GM18909 (cell line): ENCODE results near the gene WDFY1.
"Not testable (repeated sequence)": the region's sequence is repeated elsewhere in the genome, so short reads cannot be mapped to it uniquely, and the experiment has no call there.

Experiments
- ATAC-seq: cut with Tn5 transposase; IDR thresholded peaks from one replicate; pipeline ENCODE4 v1.9.1; 2021; ENCODE audit warnings: mild to moderate bottlenecking; ENCODE audit not compliant: unreplicated experiment, poor library complexity

The WDFY1 gene

GRCh38 chr2:223959688-223960087 is 14.6 kb upstream of the WDFY1 start:
- ATAC-seq, result no peak

- peak; percentile 90 for ATAC-seq
Observed at GRCh38 chr2:223957092-223957851, 12.1 kb upstream of the WDFY1 start, which contains the start of gene MRPL44. TSS of gene MRPL44 (plus strand) at chr2:223957463. CDS start at chr2:223957473, 10 bp downstream.

GRCh38 chr2:223956300-223956699 is 11.2 kb upstream of the WDFY1 start:
- peak; percentile 32 for ATAC-seq

GRCh38 chr2:223954401-223954800 is 9.3 kb upstream of the WDFY1 start:
- no peak for ATAC-seq

- peak; percentile 61 for ATAC-seq
Observed at GRCh38 chr2:223952280-223952968, 7.3 kb upstream of the WDFY1 start.

- ATAC-seq, result no peak
Observed at GRCh38 chr2:223950448-223951347, 5.6 kb upstream of the WDFY1 start.

GRCh38 chr2:223949241-223949840 is 4.2 kb upstream of the WDFY1 start:
- ATAC-seq, result no peak

- no peak for ATAC-seq
Observed at GRCh38 chr2:223947711-223948205, 2.6 kb upstream of the WDFY1 start.

- no peak for ATAC-seq
Observed at GRCh38 chr2:223945755-223946154, 620 bp upstream of the WDFY1 start.

- ATAC-seq, result peak; percentile 23
Observed at GRCh38 chr2:223944166-223944702, 901 bp downstream of the WDFY1 start.

- ATAC-seq, result no peak
Observed at GRCh38 chr2:223943561-223944008, 1.6 kb downstream of the WDFY1 start.

GRCh38 chr2:223943135-223943534 is 2.0 kb downstream of the WDFY1 start:
- no peak for ATAC-seq

GRCh38 chr2:223941579-223942277 is 3.4 kb downstream of the WDFY1 start:
- ATAC-seq, result peak; percentile 47

- ATAC-seq, result not testable (repeated sequence)
Observed at GRCh38 chr2:223939438-223939837, 5.7 kb downstream of the WDFY1 start.

- no peak for ATAC-seq
Observed at GRCh38 chr2:223937535-223937934, 7.6 kb downstream of the WDFY1 start.

- ATAC-seq, result peak; percentile 34
Observed at GRCh38 chr2:223936862-223937326, 8.2 kb downstream of the WDFY1 start.

- no peak for ATAC-seq
Observed at GRCh38 chr2:223935459-223936125, 9.5 kb downstream of the WDFY1 start.

- ATAC-seq, result no peak
Observed at GRCh38 chr2:223934870-223935269, 10.3 kb downstream of the WDFY1 start.
